Stimulated activated CD4-positive, alpha-beta T cell treated with anti-CD3 and anti-CD28 coated beads, TNF-alpha, amount 100 ng/mL, for 48 hours (primary cell): Measurements from ENCODE around the gene TPSD1.
"Not testable (repeated sequence)": the region's sequence is repeated elsewhere in the genome, so short reads cannot be mapped to it uniquely, and the experiment has no call there.

Experiments
- DNase-seq, 3 donors: peaks; one replicate each; pipeline ENCODE4 v3.0.0-alpha.2; 2020; ENCODE audit warnings: low read depth in 3 of 3

Gene TPSD1

GRCh38 chr16:1220841-1221627 lies 34.8 kb upstream of the TPSD1 start:
- no peak for DNase-seq

- no peak for DNase-seq
Measured at GRCh38 chr16:1221628-1222552, 34.0 kb upstream of the TPSD1 start.

GRCh38 chr16:1222553-1223354 lies 33.1 kb upstream of the TPSD1 start:
- DNase-seq, result no peak

GRCh38 chr16:1223355-1224214 lies 32.3 kb upstream of the TPSD1 start:
- no peak for DNase-seq

- DNase-seq, result no peak
Measured at GRCh38 chr16:1224558-1224957, 31.3 kb upstream of the TPSD1 start.

GRCh38 chr16:1225051-1225451 lies 30.8 kb upstream of the TPSD1 start, which contains the start of gene TPSG1:
Gene TPSG1, minus strand, starts transcription at chr16:1225268. Its CDS starts 16 bp downstream, at chr16:1225252.
- no peak for DNase-seq

GRCh38 chr16:1225728-1226311 lies 30.0 kb upstream of the TPSD1 start:
- DNase-seq, result not testable (repeated sequence)

GRCh38 chr16:1226692-1227091 lies 29.2 kb upstream of the TPSD1 start:
- DNase-seq, result not testable (repeated sequence)

GRCh38 chr16:1228227-1228626 lies 27.6 kb upstream of the TPSD1 start:
- DNase-seq, result not testable (repeated sequence)

GRCh38 chr16:1229476-1229875 lies 26.4 kb upstream of the TPSD1 start:
- DNase-seq, result not testable (repeated sequence)

GRCh38 chr16:1230084-1230470 lies 25.8 kb upstream of the TPSD1 start, which contains the start of gene TPSB2:
Gene TPSB2, minus strand, starts transcription at chr16:1230184. Its CDS starts 233 bp downstream, at chr16:1229951.
- DNase-seq, result not testable (repeated sequence)

GRCh38 chr16:1230471-1231212 lies 25.2 kb upstream of the TPSD1 start:
- not testable (repeated sequence) for DNase-seq

GRCh38 chr16:1231301-1231700 lies 24.6 kb upstream of the TPSD1 start:
- not testable (repeated sequence) for DNase-seq

- not testable (repeated sequence) for DNase-seq
Measured at GRCh38 chr16:1232049-1232748, 23.7 kb upstream of the TPSD1 start.

- DNase-seq, result not testable (repeated sequence)
Measured at GRCh38 chr16:1236659-1237058, 19.2 kb upstream of the TPSD1 start.

GRCh38 chr16:1237990-1238389 lies 17.9 kb upstream of the TPSD1 start:
- no peak for DNase-seq

- DNase-seq, result not testable (repeated sequence)
Measured at GRCh38 chr16:1238909-1239308, 17.0 kb upstream of the TPSD1 start.

GRCh38 chr16:1239575-1239974 lies 16.3 kb upstream of the TPSD1 start:
- not testable (repeated sequence) for DNase-seq

GRCh38 chr16:1240436-1240835 lies 15.4 kb upstream of the TPSD1 start, which contains the start of gene TPSAB1:
Gene TPSAB1, plus strand, starts transcription at chr16:1240705. Its CDS starts 234 bp downstream, at chr16:1240939.
- not testable (repeated sequence) for DNase-seq
